ENCODE data around the gene NFATC1. TPM values are rescaled to one million over a fixed set of nuclear protein-coding genes. Genes with fewer than 3 reads are reported as not detected.

Gene NFATC1
- total RNA-seq, 1 donor from 2014 or later: 16.1 TPM

GRCh38 chr18:79544386-79544963, 148.7 kb downstream of the NFATC1 start:
- DNase-seq (ENCODE audit: extremely low read depth, low read depth, low spot score): no peak

GRCh38 chr18:79545255-79545654, 149.5 kb downstream of the NFATC1 start:
- no peak for DNase-seq (ENCODE audit: extremely low read depth, low read depth, low spot score)

- no peak for DNase-seq (ENCODE audit: extremely low read depth, low read depth, low spot score)
These were observed 150.0 kb downstream of the NFATC1 start for GRCh38 chr18:79545736-79546171.

GRCh38 chr18:79546781-79547272, 151.1 kb downstream of the NFATC1 start:
- no peak for DNase-seq (ENCODE audit: extremely low read depth, low read depth, low spot score)

- DNase-seq (ENCODE audit: extremely low read depth, low read depth, low spot score): no peak
These were observed 151.8 kb downstream of the NFATC1 start for GRCh38 chr18:79547413-79548076.

- no peak for DNase-seq (ENCODE audit: extremely low read depth, low read depth, low spot score)
These were observed 152.3 kb downstream of the NFATC1 start for GRCh38 chr18:79548077-79548450.

GRCh38 chr18:79548621-79548985, 152.9 kb downstream of the NFATC1 start:
- DNase-seq (ENCODE audit: extremely low read depth, low read depth, low spot score): no peak

- no peak for DNase-seq (ENCODE audit: extremely low read depth, low read depth, low spot score)
These were observed 153.4 kb downstream of the NFATC1 start for GRCh38 chr18:79548986-79549637.

GRCh38 chr18:79549638-79550000, 153.9 kb downstream of the NFATC1 start:
- no peak for DNase-seq (ENCODE audit: extremely low read depth, low read depth, low spot score)

GRCh38 chr18:79552140-79552631, 156.5 kb downstream of the NFATC1 start:
- no peak for DNase-seq (ENCODE audit: extremely low read depth, low read depth, low spot score)

- DNase-seq (ENCODE audit: extremely low read depth, low read depth, low spot score): no peak
These were observed 157.0 kb downstream of the NFATC1 start for GRCh38 chr18:79552696-79553095.

GRCh38 chr18:79553154-79553553, 157.4 kb downstream of the NFATC1 start:
- no peak for DNase-seq (ENCODE audit: extremely low read depth, low read depth, low spot score)

- DNase-seq (ENCODE audit: extremely low read depth, low read depth, low spot score): no peak
These were observed 158.0 kb downstream of the NFATC1 start for GRCh38 chr18:79553696-79554095.

- DNase-seq (ENCODE audit: extremely low read depth, low read depth, low spot score): no peak
These were observed 158.6 kb downstream of the NFATC1 start for GRCh38 chr18:79554321-79554720.

GRCh38 chr18:79554945-79555645, 159.4 kb downstream of the NFATC1 start:
- no peak for DNase-seq (ENCODE audit: extremely low read depth, low read depth, low spot score)

GRCh38 chr18:79555885-79556284, 160.2 kb downstream of the NFATC1 start:
- no peak for DNase-seq (ENCODE audit: extremely low read depth, low read depth, low spot score)

GRCh38 chr18:79556829-79557585, 161.3 kb downstream of the NFATC1 start:
- DNase-seq (ENCODE audit: extremely low read depth, low read depth, low spot score): no peak

GRCh38 chr18:79558196-79558932, 162.6 kb downstream of the NFATC1 start:
- DNase-seq (ENCODE audit: extremely low read depth, low read depth, low spot score): no peak

GRCh38 chr18:79558933-79559416, 163.2 kb downstream of the NFATC1 start:
- DNase-seq (ENCODE audit: extremely low read depth, low read depth, low spot score): no peak

- DNase-seq (ENCODE audit: extremely low read depth, low read depth, low spot score): no peak
These were observed 163.7 kb downstream of the NFATC1 start for GRCh38 chr18:79559436-79559835.
